A673 (cell line): ENCODE results near the gene TNFAIP8.

Experiments
- CTCF ChIP-seq: fragments of 300-800, 200-600 bp; sonication (generic); conservative IDR thresholded peaks from 2 replicates; pipeline ENCODE4 v1.5.1; 2017; ENCODE audit warnings: low read depth, mild to moderate bottlenecking, antibody characterized with exemption, low read length, moderate library complexity, mixed read lengths
- EZH2 ChIP-seq: fragments of 200-600 bp; sonication (generic); IDR thresholded peaks from 2 replicates; pipeline ENCODE4 v1.6.1; 2017; ENCODE audit warnings: borderline replicate concordance, low read depth, mild to moderate bottlenecking, mixed read lengths, antibody characterized with exemption, low read length; ENCODE audit not compliant: poor library complexity, severe bottlenecking

- TF ChIP-seq CTCF: no peak
- TF ChIP-seq EZH2: no peak
Measured at GRCh38 chr5:119339965-119340364, 15.9 kb upstream of the TNFAIP8 start.
